Body of pancreas (tissue), 4 donors: ENCODE data around the gene SLC39A10. TPM values are rescaled to one million over a fixed set of nuclear protein-coding genes. Genes with fewer than 3 reads are reported as not detected.

Experiments
- ATAC-seq: fragments of 150-250 bp; one replicate; pipeline ENCODE4 v1.9.1; 2016
- DNase-seq, 4 donors: peaks; one replicate each; pipeline ENCODE4 v3.0.0-alpha.2; 2019
- H3K27ac ChIP-seq, 4 donors: fragments of 200-600 bp; sonication (generic); 1 replicate in 3 of 4; 2 replicates in 1 of 4; pipeline versions ENCODE4 v1.5.1 to v1.6.1; 2016 to 2019; ENCODE audit warnings: mild to moderate bottlenecking in 1 of 4, mixed read lengths in 1 of 4, moderate library complexity in 1 of 4
- H3K27me3 ChIP-seq, 2 donors: fragments of 200-600 bp; sonication (generic); one replicate each; pipeline ENCODE4 v1.6.0; 2016; ENCODE audit warnings: mild to moderate bottlenecking in 1 of 2
- H3K36me3 ChIP-seq, 2 donors: fragments of 200-600 bp; sonication (generic); replicated peaks in 1 of 2; 2 replicates each; pipeline ENCODE4 v1.5.1; 2016; ENCODE audit warnings: low read depth in 2 of 2; ENCODE audit not compliant: insufficient read depth in 1 of 2
- H3K4me1 ChIP-seq: fragments of 200-600 bp; sonication (generic); one replicate; pipeline ENCODE4 v1.6.0; 2016
- H3K4me3 ChIP-seq, 2 donors: fragments of 200-600 bp; sonication (generic); 1 replicate in 1 of 2; 2 replicates in 1 of 2; pipeline ENCODE4 v1.5.1; 2016 to 2019
- H3K9me3 ChIP-seq, 3 donors: fragments of 200-600 bp; sonication (generic); 1 replicate in 2 of 3; 2 replicates in 1 of 3; pipeline ENCODE4 v1.5.1; 2016
- POLR2A ChIP-seq, 3 donors: fragments of 450-650 bp; IDR thresholded peaks; one replicate each; pipeline ENCODE4 v1.6.1; 2016; ENCODE audit warnings: antibody characterized with exemption in 3 of 3, mild to moderate bottlenecking in 2 of 3
- WGBS, 2 donors: methylation state at CpG; one replicate each; pipeline ENCODE4 v1.1.5; 2017; 5-methylcytosine and 5-hydroxymethylcytosine counted together
- intact Hi-C: fragments of 100-400 bp; cut with DNase I; formaldehyde crosslinking; loops from one replicate; pipeline ENCODE4 v1.15.1; 2023
- total RNA-seq, 2 donors: library from RNA; depleted of rRNA; stranded (reverse); fragments of >200 nt; gene quantifications; one replicate each; pipeline ENCODE4 v1.1.0, GENCODE V29; 2016
- TF ChIP-seq, protein P1 (sequence below), 7 experiments: fragments of 450-650 bp in 4 of 7; fragments of 200-600 bp in 3 of 7; sonication (generic) in 3 of 7; IDR thresholded peaks; one replicate each; pipeline ENCODE4 v1.5.1; 2016 to 2019; ENCODE audit warnings: antibody characterized with exemption in 7 of 7

SLC39A10 gene
- total RNA-seq, 2 donors from 2014 or later = 17.8 to 18.7 TPM

DNA sequence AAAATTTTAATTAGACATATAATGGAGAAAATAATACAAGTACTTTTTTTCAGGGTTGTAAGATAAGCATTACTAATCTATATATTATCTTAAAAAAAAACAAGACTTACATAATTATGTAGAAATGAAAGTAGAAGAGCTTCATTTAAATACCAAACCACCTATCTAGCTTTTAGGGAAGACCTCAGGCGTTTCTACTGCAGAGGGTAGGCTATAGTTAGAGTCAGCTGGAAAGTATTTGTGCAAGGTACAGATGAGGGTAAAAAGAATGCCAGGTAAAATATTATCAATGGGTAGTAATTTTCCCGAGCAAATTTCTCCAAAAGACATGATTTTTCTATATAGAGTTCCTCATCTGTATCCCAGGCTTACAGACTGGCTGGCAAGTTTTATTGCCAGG is 30.5 kb upstream of the SLC39A10 start:
- H3K4me1 ChIP-seq = no peaks in the 10 kb centered on the region
- DNase-seq (no peak), ATAC-seq (no peak)
- H3K27me3 ChIP-seq = no peaks in the 10 kb centered on the region
- no peak overlapping the region for H3K27ac ChIP-seq
- WGBS, 2 donors = 70% methylated on average over 2 of the region's 2 CpGs
- H3K9me3 ChIP-seq = no peaks in the 10 kb centered on the region
- no peak for TF ChIP-seq POLR2A (IDR thresholded peaks at IDR 0.05)
- TF ChIP-seq, protein P1, sequence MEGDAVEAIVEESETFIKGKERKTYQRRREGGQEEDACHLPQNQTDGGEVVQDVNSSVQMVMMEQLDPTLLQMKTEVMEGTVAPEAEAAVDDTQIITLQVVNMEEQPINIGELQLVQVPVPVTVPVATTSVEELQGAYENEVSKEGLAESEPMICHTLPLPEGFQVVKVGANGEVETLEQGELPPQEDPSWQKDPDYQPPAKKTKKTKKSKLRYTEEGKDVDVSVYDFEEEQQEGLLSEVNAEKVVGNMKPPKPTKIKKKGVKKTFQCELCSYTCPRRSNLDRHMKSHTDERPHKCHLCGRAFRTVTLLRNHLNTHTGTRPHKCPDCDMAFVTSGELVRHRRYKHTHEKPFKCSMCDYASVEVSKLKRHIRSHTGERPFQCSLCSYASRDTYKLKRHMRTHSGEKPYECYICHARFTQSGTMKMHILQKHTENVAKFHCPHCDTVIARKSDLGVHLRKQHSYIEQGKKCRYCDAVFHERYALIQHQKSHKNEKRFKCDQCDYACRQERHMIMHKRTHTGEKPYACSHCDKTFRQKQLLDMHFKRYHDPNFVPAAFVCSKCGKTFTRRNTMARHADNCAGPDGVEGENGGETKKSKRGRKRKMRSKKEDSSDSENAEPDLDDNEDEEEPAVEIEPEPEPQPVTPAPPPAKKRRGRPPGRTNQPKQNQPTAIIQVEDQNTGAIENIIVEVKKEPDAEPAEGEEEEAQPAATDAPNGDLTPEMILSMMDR (IDR thresholded peaks at IDR 0.05) = no peak
- no peaks in the 10 kb centered on the region for H3K36me3 ChIP-seq
- intact Hi-C loops = no loop called here
- H3K4me3 ChIP-seq = no peak overlapping the region

DNA sequence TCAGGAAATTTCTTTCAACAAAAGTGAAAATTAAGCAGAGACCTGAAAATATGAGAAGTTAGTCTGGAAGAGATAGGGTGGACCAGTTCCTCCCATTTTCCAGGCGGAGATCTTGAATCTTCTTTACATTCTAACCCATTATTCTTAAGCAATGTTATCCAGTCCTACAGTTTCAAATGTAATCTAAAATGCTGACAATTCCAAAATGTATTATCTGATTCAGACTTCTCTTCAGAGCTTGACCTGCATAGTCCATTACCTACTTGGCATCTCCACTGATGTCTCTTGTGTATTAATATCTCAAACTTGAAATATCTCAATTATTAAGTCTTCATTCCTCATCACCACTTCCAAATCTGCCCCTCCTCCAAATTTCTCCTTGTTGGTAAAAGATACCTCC is 28.4 kb upstream of the SLC39A10 start:
- TF ChIP-seq POLR2A (IDR thresholded peaks at IDR 0.05) = no peak
- TF ChIP-seq, protein P1 (IDR thresholded peaks at IDR 0.05) = no peak
- Histone ChIP-seq H3K4me3 (no peak overlapping the region), H3K36me3 (no peaks in the 10 kb centered on the region), H3K27ac (no peak overlapping the region), H3K4me1 (no peaks in the 10 kb centered on the region), H3K27me3 (no peaks in the 10 kb centered on the region), H3K9me3 (no peaks in the 10 kb centered on the region)
- intact Hi-C loops = no loop called here
- WGBS, 2 donors = 96 to 97% methylated on average over 1 of the region's 1 CpG
- no peak for ATAC-seq
- DNase-seq = no peak

GRCh38 chr2:195632856-195633572 is 24.0 kb upstream of the SLC39A10 start:
- Histone ChIP-seq H3K4me3 (no peak overlapping the region), H3K27ac (no peak overlapping the region), H3K4me1 (no peaks in the 10 kb centered on the region), H3K27me3 (no peaks in the 10 kb centered on the region), H3K36me3 (no peaks in the 10 kb centered on the region), H3K9me3 (no peaks in the 10 kb centered on the region)
- 91 to 97% methylated on average over 10 of the region's 10 CpGs for WGBS, 2 donors
- DNase-seq = no peak
- ATAC-seq = no peak
- TF ChIP-seq POLR2A (IDR thresholded peaks at IDR 0.05) = no peak
- TF ChIP-seq, protein P1 (IDR thresholded peaks at IDR 0.05) = no peak
- intact Hi-C loops = no loop called here

DNA sequence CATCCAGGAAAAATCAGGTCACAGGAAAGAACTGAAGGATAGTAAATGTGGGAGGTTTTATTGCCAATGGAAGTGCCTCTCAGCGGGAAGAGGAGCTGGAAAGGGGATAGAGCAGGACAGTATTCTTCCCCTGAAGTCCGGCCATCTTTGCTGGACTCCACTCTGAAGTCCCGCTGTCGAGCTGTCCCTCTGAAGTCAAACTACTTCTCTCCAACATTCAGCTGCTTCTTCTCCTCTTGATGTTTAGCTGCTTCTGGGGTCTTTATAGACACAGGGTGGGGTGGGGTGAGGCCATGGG is 23.5 kb upstream of the SLC39A10 start:
- no peaks in the 10 kb centered on the region for H3K36me3 ChIP-seq
- 96% methylated on average over 4 of the region's 4 CpGs for WGBS, 2 donors
- no peak overlapping the region for H3K4me3 ChIP-seq
- no peak for ATAC-seq
- H3K4me1 ChIP-seq = no peaks in the 10 kb centered on the region
- H3K27ac ChIP-seq = no peak overlapping the region
- no peaks in the 10 kb centered on the region for H3K27me3 ChIP-seq
- DNase-seq = no peak
- H3K9me3 ChIP-seq = no peaks in the 10 kb centered on the region
- TF ChIP-seq, protein P1 (IDR thresholded peaks at IDR 0.05) = no peak
- TF ChIP-seq POLR2A (IDR thresholded peaks at IDR 0.05) = no peak
- intact Hi-C loops = no loop called here

DNA sequence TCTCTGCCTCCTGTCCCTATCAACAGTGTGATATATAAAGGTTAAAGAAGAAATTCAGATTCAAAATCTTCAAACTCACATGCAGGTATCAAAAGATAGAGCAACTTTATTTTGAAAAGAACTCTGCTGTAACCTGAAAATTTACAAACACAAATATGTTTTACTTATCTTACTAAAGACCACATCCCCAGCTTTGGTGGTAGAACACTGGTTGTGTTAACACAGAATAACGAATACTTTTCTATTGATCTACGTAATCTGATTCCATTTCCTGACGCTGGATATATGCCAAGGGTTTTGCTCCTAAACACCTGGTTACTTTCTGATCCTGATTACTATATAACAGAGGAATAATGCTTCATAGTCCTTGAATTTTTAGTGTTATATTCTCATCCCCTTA is 23.1 kb upstream of the SLC39A10 start:
- H3K9me3 ChIP-seq = no peaks in the 10 kb centered on the region
- H3K4me3 ChIP-seq = no peak overlapping the region
- no peaks in the 10 kb centered on the region for H3K36me3 ChIP-seq
- H3K27me3 ChIP-seq = no peaks in the 10 kb centered on the region
- no peak for ATAC-seq
- TF ChIP-seq, protein P1 (IDR thresholded peaks at IDR 0.05) = no peak
- TF ChIP-seq POLR2A (IDR thresholded peaks at IDR 0.05) = no peak
- 20 to 28% methylated on average over 3 of the region's 3 CpGs for WGBS, 2 donors
- intact Hi-C loops = no loop called here
- no peaks in the 10 kb centered on the region for H3K4me1 ChIP-seq
- H3K27ac ChIP-seq = no peak overlapping the region
- no peak for DNase-seq
